MCF 10A (cell line): Measurements from ENCODE around the gene SOBP. TPM values are rescaled to one million over a fixed set of nuclear protein-coding genes. Genes with fewer than 3 reads are reported as not detected.

ENCODE experiments used
- BruUV-seq: library from RNA; stranded (reverse); fragments of 400-500 nt; replicated peaks from 2 replicates; lab custom pipeline; 2021; lab: Mats Ljungman, UMichigan
- CTCF ChIA-PET: fragments of 300-600 bp; sonication (Branson Sonifier 250); formaldehyde crosslinking; extraction: SDS; loops from one replicate; lab custom pipeline; 2021; ENCODE audit warnings: antibody characterized with exemption, inconsistent platforms; lab: Yijun Ruan, JAX
- POLR2A ChIA-PET: fragments of 300-600, 350-650 bp; sonication (Branson Sonifier 250); formaldehyde crosslinking; extraction: SDS; loops from one replicate; lab custom pipeline; 2020; ENCODE audit warnings: antibody characterized with exemption, inconsistent platforms; lab: Yijun Ruan, JAX
- DNase-seq: peaks from one replicate; pipeline ENCODE4 v3.0.0-alpha.2; 2018; ENCODE audit not compliant: unreplicated experiment
- H3K27ac Mint-ChIP-seq: one replicate; pipeline ENCODE4 v1.8.0; 2022; ENCODE audit warnings: mild to moderate bottlenecking, low read depth, mixed read lengths; ENCODE audit not compliant: unreplicated experiment
- H3K27me3 Mint-ChIP-seq: one replicate; pipeline ENCODE4 v1.8.0; 2022; ENCODE audit warnings: mixed read lengths; ENCODE audit not compliant: insufficient read depth, unreplicated experiment
- H3K36me3 Mint-ChIP-seq: one replicate; pipeline ENCODE4 v1.8.0; 2022; ENCODE audit warnings: mild to moderate bottlenecking, moderate library complexity, mixed read lengths; ENCODE audit not compliant: insufficient read depth, unreplicated experiment
- H3K4me1 Mint-ChIP-seq: one replicate; pipeline ENCODE4 v1.8.0; 2022; ENCODE audit warnings: mixed read lengths; ENCODE audit not compliant: insufficient read depth, unreplicated experiment
- H3K4me3 Mint-ChIP-seq: one replicate; pipeline ENCODE4 v1.8.0; 2022; ENCODE audit warnings: mild to moderate bottlenecking, moderate library complexity, mixed read lengths; ENCODE audit not compliant: unreplicated experiment
- H3K9me3 Mint-ChIP-seq: one replicate; pipeline ENCODE4 v1.8.0; 2022; ENCODE audit warnings: mixed read lengths; ENCODE audit not compliant: unreplicated experiment
- intact Hi-C: fragments of 100-400 bp; cut with micrococcal nuclease; formaldehyde crosslinking; loops from 2 replicates; pipeline ENCODE4 v1.14.1; 2022
- total RNA-seq: library from RNA; stranded (reverse); gene quantifications from 2 replicates; pipeline ENCODE4 v1.2.3, GENCODE V29; 2022
- TF ChIP-seq, protein P1 (sequence below): fragments of 200-600 bp; IDR thresholded peaks from one replicate; pipeline ENCODE4 v1.8.0; 2022; ENCODE audit warnings: antibody characterized with exemption, mild to moderate bottlenecking; ENCODE audit not compliant: unreplicated experiment

Gene SOBP
- total RNA-seq, 1 experiment from 2014 or later, result 0.21 TPM

DNA sequence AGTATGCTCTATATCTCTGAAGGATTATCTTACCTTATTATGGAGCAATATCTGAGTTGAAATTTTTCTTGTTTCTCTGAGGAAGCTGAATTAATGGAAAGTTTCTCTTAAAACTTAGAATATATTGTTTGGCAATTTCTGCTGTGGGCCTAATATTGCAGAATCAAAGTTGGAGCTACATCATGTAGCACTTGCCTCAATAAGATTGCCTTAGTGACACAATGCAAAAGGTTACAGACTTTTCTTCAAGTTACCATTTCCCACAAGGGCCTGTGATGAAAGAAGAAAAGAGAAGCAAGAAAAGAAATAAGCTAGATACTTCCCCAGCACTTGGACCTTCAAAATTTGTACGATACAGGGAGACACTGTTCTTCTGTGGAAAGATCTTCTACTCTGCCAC, 151.2 kb downstream of the SOBP start:
- Mint-ChIP-seq H3K27ac (no peak overlapping the region), H3K4me1 (no peaks in the 10 kb centered on the region), H3K36me3 (no peaks in the 10 kb centered on the region), H3K9me3 (no peaks in the 10 kb centered on the region), H3K27me3 (peaks cover 31% of the 10 kb centered on the region), H3K4me3 (no peak overlapping the region)
- intact Hi-C loops, result no loop called here
- ChIA-PET CTCF (no interaction called here), POLR2A (no interaction called here)
- TF ChIP-seq, protein P1, sequence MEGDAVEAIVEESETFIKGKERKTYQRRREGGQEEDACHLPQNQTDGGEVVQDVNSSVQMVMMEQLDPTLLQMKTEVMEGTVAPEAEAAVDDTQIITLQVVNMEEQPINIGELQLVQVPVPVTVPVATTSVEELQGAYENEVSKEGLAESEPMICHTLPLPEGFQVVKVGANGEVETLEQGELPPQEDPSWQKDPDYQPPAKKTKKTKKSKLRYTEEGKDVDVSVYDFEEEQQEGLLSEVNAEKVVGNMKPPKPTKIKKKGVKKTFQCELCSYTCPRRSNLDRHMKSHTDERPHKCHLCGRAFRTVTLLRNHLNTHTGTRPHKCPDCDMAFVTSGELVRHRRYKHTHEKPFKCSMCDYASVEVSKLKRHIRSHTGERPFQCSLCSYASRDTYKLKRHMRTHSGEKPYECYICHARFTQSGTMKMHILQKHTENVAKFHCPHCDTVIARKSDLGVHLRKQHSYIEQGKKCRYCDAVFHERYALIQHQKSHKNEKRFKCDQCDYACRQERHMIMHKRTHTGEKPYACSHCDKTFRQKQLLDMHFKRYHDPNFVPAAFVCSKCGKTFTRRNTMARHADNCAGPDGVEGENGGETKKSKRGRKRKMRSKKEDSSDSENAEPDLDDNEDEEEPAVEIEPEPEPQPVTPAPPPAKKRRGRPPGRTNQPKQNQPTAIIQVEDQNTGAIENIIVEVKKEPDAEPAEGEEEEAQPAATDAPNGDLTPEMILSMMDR, result no peak
- no TSS peak for BruUV-seq
- no peak for DNase-seq

DNA sequence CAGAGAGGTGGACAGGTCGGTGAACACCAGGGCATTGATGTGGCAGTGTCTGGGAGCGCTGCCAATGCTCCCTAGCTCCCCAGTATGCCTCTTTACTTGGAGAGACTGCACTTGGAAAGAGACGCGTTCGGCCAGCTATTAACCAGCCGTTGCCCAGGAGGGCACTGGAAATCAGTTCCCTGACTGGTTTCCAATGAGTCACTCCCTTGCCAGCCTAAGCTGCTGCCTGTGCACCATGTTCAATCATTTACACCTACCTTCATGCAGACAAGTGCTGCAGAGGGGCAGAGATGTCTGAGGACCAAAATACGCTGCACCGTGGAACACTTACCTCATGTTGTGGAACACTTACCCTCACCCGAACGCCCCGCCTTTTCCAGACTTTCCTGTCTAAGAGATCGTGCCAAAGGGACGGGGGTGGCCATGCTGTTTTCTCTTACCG, 151.6 kb downstream of the SOBP start:
- intact Hi-C loops, result no loop called here
- H3K9me3 Mint-ChIP-seq, result no peaks in the 10 kb centered on the region
- TF ChIP-seq, protein P1, result no peak
- no peak overlapping the region for H3K27ac Mint-ChIP-seq
- ChIA-PET POLR2A (no interaction called here), CTCF (no interaction called here)
- no peak for DNase-seq
- no peaks in the 10 kb centered on the region for H3K36me3 Mint-ChIP-seq
- no peaks in the 10 kb centered on the region for H3K4me1 Mint-ChIP-seq
- BruUV-seq, result no TSS peak
- H3K4me3 Mint-ChIP-seq, result no peak overlapping the region
- H3K27me3 Mint-ChIP-seq, result peaks cover 31% of the 10 kb centered on the region

DNA sequence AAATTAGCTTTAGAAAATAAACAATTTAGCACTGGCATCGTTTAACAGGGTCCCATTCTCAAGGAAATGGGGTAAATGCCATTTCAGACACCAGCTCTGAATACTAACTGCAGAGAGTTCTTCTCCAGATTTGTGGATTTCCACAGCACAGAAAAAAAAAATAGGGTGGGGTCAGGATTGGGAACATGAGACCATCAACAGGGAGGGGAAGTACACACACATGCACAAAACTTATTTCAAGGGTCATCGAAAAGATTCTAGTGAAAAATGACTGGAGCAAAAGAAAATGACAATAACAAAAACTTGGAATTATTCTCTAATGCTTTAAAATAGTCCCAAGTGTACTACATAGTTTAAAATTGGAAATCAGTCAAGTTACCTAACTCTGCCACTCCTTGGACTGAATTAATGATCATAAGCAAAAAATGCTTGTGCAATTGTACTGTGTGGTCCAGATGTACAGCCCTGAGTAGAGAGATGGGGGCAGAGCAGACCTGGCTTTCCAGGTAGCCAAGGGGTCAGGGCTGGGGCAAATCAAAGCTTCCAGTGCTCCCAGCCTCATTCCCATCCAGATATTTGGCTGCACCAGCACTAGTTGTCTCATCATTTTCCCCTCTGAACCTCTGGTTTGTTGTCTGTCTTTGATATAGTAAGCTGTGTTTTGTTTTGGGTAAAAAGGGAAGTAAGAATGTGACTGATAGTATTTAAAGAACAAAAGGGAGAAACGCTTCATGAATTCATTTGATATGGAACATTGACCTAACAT, 152.4 kb downstream of the SOBP start:
- no peak overlapping the region for H3K27ac Mint-ChIP-seq
- POLR2A ChIA-PET, result interaction anchor here (0.8 kb wide), 1 partner anchor 11 kb away, joined by 3 read pairs; no protein-coding TSS in a partner anchor

DNA sequence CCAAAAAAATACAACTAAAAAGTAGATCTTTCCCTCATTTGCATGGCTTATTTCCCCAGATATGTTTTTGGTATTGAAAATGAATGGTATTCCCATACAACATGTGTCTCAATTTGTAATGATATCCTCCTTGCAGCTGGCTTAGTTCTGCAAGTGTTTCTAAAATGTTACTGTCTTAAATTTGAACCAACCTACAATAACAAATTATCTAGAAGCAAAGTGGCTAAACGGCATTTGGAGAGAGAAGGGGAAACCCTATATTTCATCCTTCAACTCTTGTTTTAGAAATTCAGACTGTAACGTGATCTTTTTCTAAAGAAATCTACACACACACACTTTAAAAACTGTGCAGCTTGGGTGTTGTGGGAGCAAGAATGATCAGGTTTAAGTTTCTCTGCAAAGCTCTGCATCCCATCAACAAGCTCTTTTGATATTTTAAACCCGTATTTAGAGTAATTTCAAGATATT, 153.0 kb downstream of the SOBP start:
- H3K27ac Mint-ChIP-seq, result no peak overlapping the region
- no peaks in the 10 kb centered on the region for H3K36me3 Mint-ChIP-seq
- H3K27me3 Mint-ChIP-seq, result peaks cover 31% of the 10 kb centered on the region
- no peak overlapping the region for H3K4me3 Mint-ChIP-seq
- intact Hi-C loops, result no loop called here
- no peak for DNase-seq
- CTCF ChIA-PET, result interaction anchor here (0.6 to 1.0 kb wide), 3 partner anchors 13 to 650 kb away, joined by 3 to 5 read pairs (median 3); no protein-coding TSS in a partner anchor
- BruUV-seq, result no TSS peak
- TF ChIP-seq, protein P1, result no peak
- no peaks in the 10 kb centered on the region for H3K9me3 Mint-ChIP-seq
- POLR2A ChIA-PET, result interaction anchor here (0.8 kb wide), 1 partner anchor 11 kb away, joined by 3 read pairs; no protein-coding TSS in a partner anchor
- no peaks in the 10 kb centered on the region for H3K4me1 Mint-ChIP-seq

More for the DNA sequence above, 152.4 kb downstream of the SOBP start:
- Mint-ChIP-seq H3K9me3 (no peaks in the 10 kb centered on the region), H3K4me1 (no peaks in the 10 kb centered on the region), H3K36me3 (no peaks in the 10 kb centered on the region), H3K27me3 (peaks cover 31% of the 10 kb centered on the region), H3K4me3 (no peak overlapping the region)
- intact Hi-C loops, result no loop called here
- TF ChIP-seq, protein P1, result no peak
- no TSS peak for BruUV-seq
- no peak for DNase-seq
- CTCF ChIA-PET, result interaction anchor here (0.6 to 1.0 kb wide), 2 partner anchors 182 to 649 kb away, joined by 3 to 5 read pairs; no protein-coding TSS in a partner anchor
